ENCODE measurements around the gene FGFR3. TPM values are rescaled to one million over a fixed set of nuclear protein-coding genes. Genes with fewer than 3 reads are reported as not detected.

The FGFR3 gene
- total and polyA plus RNA-seq, 4 experiments from 2014 or later, result 0.53 to 0.67 TPM; not detected in 2

DNA sequence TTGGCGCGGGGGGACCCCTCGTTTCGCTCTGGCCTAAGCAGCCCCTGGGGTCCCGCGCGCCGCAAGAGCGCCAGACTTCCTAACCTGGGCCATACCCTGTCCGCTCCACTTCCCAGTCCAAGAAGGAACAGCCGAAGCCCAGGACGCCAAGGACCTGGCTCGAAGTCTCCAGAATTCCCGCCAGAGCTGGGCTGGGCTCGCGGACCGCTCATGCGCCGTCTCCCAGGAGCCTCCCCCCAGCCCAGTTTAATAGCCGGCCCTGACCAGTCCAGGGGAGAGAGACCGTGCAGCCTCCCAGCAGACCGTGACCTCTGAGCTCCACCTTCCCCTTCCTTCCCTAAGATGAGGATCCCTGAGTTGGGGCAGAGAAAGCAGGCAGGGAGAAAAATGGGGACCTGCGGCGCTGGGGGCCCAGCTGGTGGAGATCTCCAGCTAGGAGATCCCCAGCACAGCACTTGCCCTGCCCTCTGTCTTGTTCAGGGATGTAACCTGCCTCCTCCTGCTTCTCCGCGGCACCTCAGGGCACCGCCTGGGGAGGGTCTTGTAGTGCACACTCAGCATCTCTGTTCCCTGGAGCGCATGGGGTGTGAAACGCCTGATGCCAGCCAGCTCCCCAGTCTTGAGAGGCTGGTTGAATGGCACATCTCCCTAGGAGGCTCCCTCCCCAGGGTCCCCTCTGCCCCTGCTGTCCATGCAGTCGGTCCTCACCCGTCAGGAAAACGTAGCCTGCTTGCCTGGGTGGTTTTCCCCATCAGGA lies 64.0 kb downstream of the FGFR3 start:
- Mint-ChIP-seq H3K4me1 (peaks cover 8 to 41% (median 27%) of the 10 kb centered on the region in 4 donors), H3K27ac (peak overlapping the region in 5 of 7 donors; percentile 24 to 75 (median 29)), H3K36me3 (no peaks in the 10 kb centered on the region), H3K27me3 (no peaks in the 10 kb centered on the region), H3K4me3 (peak overlapping the region; percentile 65 to 86 (median 76)), H3K9me3 (no peaks in the 10 kb centered on the region)
- no peaks in the 10 kb centered on the region for H3K9me3 ChIP-seq (ENCODE audit: control insufficient read depth in 1 of 2, low read length in 2 of 2)
- peaks cover 43% of the 10 kb centered on the region for H3K4me1 ChIP-seq (ENCODE audit: insufficient read depth, low read length)
- peak overlapping the region; percentile 59 for H3K27ac ChIP-seq (ENCODE audit: low read depth, low read length)
- H3K27me3 ChIP-seq (ENCODE audit: insufficient read depth, low read length), result no peaks in the 10 kb centered on the region
- no peak for DNase-seq
- H3K4me3 ChIP-seq (ENCODE audit: low read length in 2 of 2), result peak overlapping the region in 1 of 2 donors; percentile 89
- intact Hi-C loops (cut with micrococcal nuclease), result loop anchor here (1.0 to 5.0 kb wide), 6 partner anchors 13 to 1185 kb away; partner anchors contain the start of genes ATP5ME, FAM53A, HAUS3 and MYL5
- no peaks in the 10 kb centered on the region for H3K36me3 ChIP-seq (ENCODE audit: insufficient read depth, low read length)
- ChIA-PET CTCF (ENCODE audit: partially characterized antibody) (interaction anchor here (1.2 to 6.0 kb wide), 4 partner anchors 13 to 164 kb away, joined by 3 to 35 read pairs (median 4); no protein-coding TSS in a partner anchor), POLR2A (ENCODE audit: partially characterized antibody) (interaction anchor here (0.8 to 8.1 kb wide), 8 partner anchors 13 to 1177 kb away, joined by 3 to 81 read pairs (median 9); partner anchors contain the start of genes NSD2, TACC3 and TMEM129)

DNA sequence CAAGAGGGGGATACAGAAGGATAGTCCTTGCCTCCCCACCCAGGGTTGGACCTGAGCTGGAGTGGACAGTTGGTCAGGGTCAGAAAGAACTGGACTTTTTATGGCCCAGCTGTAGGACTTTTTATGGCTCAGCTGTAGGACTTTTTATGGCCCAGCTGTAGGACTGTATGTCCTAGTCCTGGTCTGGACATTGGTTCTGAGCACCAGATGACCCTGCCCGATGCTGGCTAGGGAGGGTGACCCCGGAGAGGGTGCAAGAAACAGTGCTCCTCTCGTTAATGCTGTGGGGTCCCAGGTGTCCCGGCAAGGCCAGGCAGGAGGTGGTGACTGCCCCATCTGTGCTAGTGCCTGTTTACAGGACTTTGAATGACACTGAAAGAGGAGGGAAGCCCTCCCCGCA lies 64.8 kb downstream of the FGFR3 start:
- Histone ChIP-seq H3K36me3 (ENCODE audit: insufficient read depth, low read length) (no peaks in the 10 kb centered on the region), H3K27ac (ENCODE audit: low read depth, low read length) (no peak overlapping the region), H3K27me3 (ENCODE audit: insufficient read depth, low read length) (no peaks in the 10 kb centered on the region), H3K4me1 (ENCODE audit: insufficient read depth, low read length) (peaks cover 44% of the 10 kb centered on the region), H3K9me3 (ENCODE audit: control insufficient read depth in 1 of 2, low read length in 2 of 2) (no peaks in the 10 kb centered on the region), H3K4me3 (ENCODE audit: low read length in 2 of 2) (no peak overlapping the region)
- intact Hi-C loops (cut with micrococcal nuclease), result loop anchor here (5.0 kb wide), 3 partner anchors 146 to 1186 kb away; partner anchors contain the start of genes ATP5ME, HAUS3, MYL5 and POLN
- POLR2A ChIA-PET (ENCODE audit: partially characterized antibody), result interaction anchor here (0.8 to 8.1 kb wide), 2 partner anchors 12 to 17 kb away, joined by 4 to 81 read pairs; partner anchors contain the start of gene NSD2
- Mint-ChIP-seq H3K9me3 (no peaks in the 10 kb centered on the region), H3K4me1 (peaks cover 6 to 38% (median 27%) of the 10 kb centered on the region in 4 donors), H3K4me3 (peak overlapping the region in 1 of 8 donors; percentile 80), H3K27ac (no peak overlapping the region), H3K27me3 (no peaks in the 10 kb centered on the region), H3K36me3 (no peaks in the 10 kb centered on the region)
- DNase-seq, result no peak
- CTCF ChIA-PET (ENCODE audit: partially characterized antibody), result interaction anchor here (6.0 kb wide), 1 partner anchor 42 kb away, joined by 35 read pairs; no protein-coding TSS in a partner anchor

Other genes with a start within 250 kb of the FGFR3 start
- 1 to 10 TPM in 1 of 2 experiments, under 1 TPM in 1; 0.89 to 2.2 TPM for gene FAM53A, start 109.0 kb upstream of the FGFR3 start, total RNA-seq
- 1 to 10 TPM; 1.1 to 2.8 TPM for gene FAM53A, start 109.0 kb upstream of the FGFR3 start, polyA plus RNA-seq
- 10 to 100 TPM; 41.8 to 47.4 TPM for gene SLBP, start 81.0 kb upstream of the FGFR3 start, total RNA-seq
- gene SLBP, start 81.0 kb upstream of the FGFR3 start, polyA plus RNA-seq, result 10 to 100 TPM; 68.6 to 71.6 TPM
- 10 to 100 TPM; 40.6 to 42.1 TPM for gene TMEM129, start 72.0 kb upstream of the FGFR3 start, total RNA-seq
- gene TMEM129, start 72.0 kb upstream of the FGFR3 start, polyA plus RNA-seq, result 10 to 100 TPM; 36.8 to 40.3 TPM
- gene TACC3, start 71.8 kb upstream of the FGFR3 start, total RNA-seq, result 100 to 1,000 TPM; 134 to 136 TPM
- gene TACC3, start 71.8 kb upstream of the FGFR3 start, polyA plus RNA-seq, result 10 to 100 TPM; 37.3 to 61.8 TPM
- gene LETM1, start 62.9 kb downstream of the FGFR3 start, total RNA-seq, result 10 to 100 TPM; 38.8 to 42.8 TPM
- 10 to 100 TPM in 1 of 2 donors, 1 to 10 TPM in 1; 6.5 to 12.2 TPM for gene LETM1, start 62.9 kb downstream of the FGFR3 start, polyA plus RNA-seq
- 10 to 100 TPM; 54.8 to 57.4 TPM for gene NSD2, start 78.1 kb downstream of the FGFR3 start, total RNA-seq
- gene NSD2, start 78.1 kb downstream of the FGFR3 start, polyA plus RNA-seq, result 10 to 100 TPM in 1 of 2 donors, 1 to 10 TPM in 1; 1.1 to 11.7 TPM
- gene NELFA, start 215.7 kb downstream of the FGFR3 start, total RNA-seq, result 10 to 100 TPM; 47.0 to 48.3 TPM
- 10 to 100 TPM; 12.1 to 37.5 TPM for gene NELFA, start 215.7 kb downstream of the FGFR3 start, polyA plus RNA-seq

Measured in CD4-positive, alpha-beta memory T cell (primary cell).